Measurements from ENCODE around the gene ZRANB1.

DNA sequence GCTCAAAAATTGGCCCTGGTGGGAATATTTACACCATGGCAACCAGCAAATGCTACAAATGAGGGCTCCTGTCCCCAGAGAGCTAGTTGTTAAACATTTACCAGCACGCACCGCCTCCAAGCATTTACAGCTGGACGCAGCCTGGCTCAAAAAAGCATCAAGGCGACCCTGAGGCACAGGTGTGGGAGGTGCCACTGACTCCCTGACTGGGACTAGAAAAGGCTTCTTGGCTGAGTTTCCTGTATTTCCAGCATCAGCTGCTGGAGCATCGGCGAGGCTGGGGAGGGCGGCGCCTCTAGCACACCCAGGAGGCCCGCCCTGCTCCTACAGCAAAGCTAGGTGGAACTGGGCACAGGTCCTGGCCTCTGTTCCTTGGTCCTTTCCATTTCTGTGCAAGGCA lies 43.5 kb upstream of the ZRANB1 start:
- TF ChIP-seq, protein P1, sequence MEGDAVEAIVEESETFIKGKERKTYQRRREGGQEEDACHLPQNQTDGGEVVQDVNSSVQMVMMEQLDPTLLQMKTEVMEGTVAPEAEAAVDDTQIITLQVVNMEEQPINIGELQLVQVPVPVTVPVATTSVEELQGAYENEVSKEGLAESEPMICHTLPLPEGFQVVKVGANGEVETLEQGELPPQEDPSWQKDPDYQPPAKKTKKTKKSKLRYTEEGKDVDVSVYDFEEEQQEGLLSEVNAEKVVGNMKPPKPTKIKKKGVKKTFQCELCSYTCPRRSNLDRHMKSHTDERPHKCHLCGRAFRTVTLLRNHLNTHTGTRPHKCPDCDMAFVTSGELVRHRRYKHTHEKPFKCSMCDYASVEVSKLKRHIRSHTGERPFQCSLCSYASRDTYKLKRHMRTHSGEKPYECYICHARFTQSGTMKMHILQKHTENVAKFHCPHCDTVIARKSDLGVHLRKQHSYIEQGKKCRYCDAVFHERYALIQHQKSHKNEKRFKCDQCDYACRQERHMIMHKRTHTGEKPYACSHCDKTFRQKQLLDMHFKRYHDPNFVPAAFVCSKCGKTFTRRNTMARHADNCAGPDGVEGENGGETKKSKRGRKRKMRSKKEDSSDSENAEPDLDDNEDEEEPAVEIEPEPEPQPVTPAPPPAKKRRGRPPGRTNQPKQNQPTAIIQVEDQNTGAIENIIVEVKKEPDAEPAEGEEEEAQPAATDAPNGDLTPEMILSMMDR (IDR thresholded peaks at IDR 0.05): no peak; the same call in 1 of the 2 replicates
- TF ChIP-seq ZFX (IDR thresholded peaks at IDR 0.05; ENCODE audit: borderline replicate concordance): no peak

Measured in 22Rv1 (cell line).